BJ (cell line): ENCODE measurements around the gene NPVF. TPM values are rescaled to one million over a fixed set of nuclear protein-coding genes. Genes with fewer than 3 reads are reported as not detected.

ENCODE experiments used
- CTCF ChIA-PET: fragments of 350-600 bp; formaldehyde crosslinking; extraction: SDS; loops from one replicate; lab custom pipeline; 2021; ENCODE audit warnings: antibody characterized with exemption, inconsistent platforms; lab: Yijun Ruan, JAX
- POLR2A ChIA-PET: fragments of 300-600 bp; sonication (Branson Sonifier 250); formaldehyde crosslinking; extraction: SDS; loops from one replicate; lab custom pipeline; 2021; ENCODE audit warnings: antibody characterized with exemption; lab: Charles Lee
- DNase-seq: peaks from one replicate; pipeline ENCODE4 v3.0.0-alpha.2; 2011; ENCODE audit warnings: low read depth
- H3K27me3 ChIP-seq: 2 replicates; pipeline ENCODE4 v1.6.0; 2011; ENCODE audit warnings: low read length; ENCODE audit not compliant: control insufficient read depth, insufficient read depth
- H3K36me3 ChIP-seq: 2 replicates; pipeline ENCODE4 v1.5.1; 2011; ENCODE audit warnings: low read length; ENCODE audit not compliant: control insufficient read depth, insufficient read depth
- H3K4me3 ChIP-seq: 2 replicates; pipeline ENCODE4 v1.5.1; 2011; ENCODE audit warnings: low read depth, mild to moderate bottlenecking, control low read depth, low read length
- CTCF ChIP-seq: IDR thresholded peaks from 2 replicates; pipeline ENCODE4 v1.5.1; 2011; ENCODE audit warnings: low read depth, mild to moderate bottlenecking, control low read depth, inconsistent platforms, low read length, moderate library complexity; ENCODE audit not compliant: insufficient read depth
- polyA plus RNA-seq: library from polyadenylated mRNA; depleted of rRNA; stranded (reverse); fragments of >200 nt; gene quantifications from 2 replicates; pipeline ENCODE4 v1.2.3, GENCODE V29; 2011

NPVF gene
- polyA plus RNA-seq, 1 experiment = not detected

- ChIA-PET CTCF (interaction anchor here (0.6 to 4.7 kb wide), 8 partner anchors 23 to 591 kb away, joined by 3 to 49 read pairs (median 6); no protein-coding TSS in a partner anchor), POLR2A (no interaction called here)
- no peak for DNase-seq
- Histone ChIP-seq H3K36me3 (no peaks in the 10 kb centered on the region), H3K27me3 (0 out of 2 replicates have a peak, but pooled peaks cover under 1% of the 10 kb centered on the region), H3K4me3 (no peak overlapping the region)
- TF ChIP-seq CTCF = no peak
These were observed 32.7 kb upstream of the NPVF start for GRCh38 chr7:25260862-25261494.

GRCh38 chr7:25259487-25260243 lies 31.4 kb upstream of the NPVF start:
- CTCF ChIA-PET = interaction anchor here (0.5 to 4.7 kb wide), 28 partner anchors 9 to 597 kb away, joined by 3 to 49 read pairs (median 4); no protein-coding TSS in a partner anchor
- H3K27me3 ChIP-seq = 0 out of 2 replicates have a peak, but pooled peaks cover 2% of the 10 kb centered on the region
- peak; percentile 86 for TF ChIP-seq CTCF
- POLR2A ChIA-PET = interaction anchor here (0.5 kb wide), 1 partner anchor 1022 kb away, joined by 3 read pairs; no protein-coding TSS in a partner anchor
- no peaks in the 10 kb centered on the region for H3K36me3 ChIP-seq
- no peak overlapping the region for H3K4me3 ChIP-seq
- no peak for DNase-seq

GRCh38 chr7:25256333-25256819 lies 28.1 kb upstream of the NPVF start:
- no peak for DNase-seq
- no peaks in the 10 kb centered on the region for H3K36me3 ChIP-seq
- TF ChIP-seq CTCF = no peak
- POLR2A ChIA-PET = no interaction called here
- 0 out of 2 replicates have a peak, but pooled peaks cover 2% of the 10 kb centered on the region for H3K27me3 ChIP-seq
- no peak overlapping the region for H3K4me3 ChIP-seq
- CTCF ChIA-PET = interaction anchor here (1.3 to 2.9 kb wide), 3 partner anchors 134 to 595 kb away, joined by 3 to 14 read pairs (median 13); no protein-coding TSS in a partner anchor

GRCh38 chr7:25255611-25256332 lies 27.5 kb upstream of the NPVF start:
- no peaks in the 10 kb centered on the region for H3K36me3 ChIP-seq
- no peak overlapping the region for H3K4me3 ChIP-seq
- ChIA-PET POLR2A (no interaction called here), CTCF (interaction anchor here (1.3 to 2.9 kb wide), 4 partner anchors 11 to 596 kb away, joined by 3 to 14 read pairs (median 8); no protein-coding TSS in a partner anchor)
- no peak for DNase-seq
- TF ChIP-seq CTCF = no peak
- H3K27me3 ChIP-seq = 0 out of 2 replicates have a peak, but pooled peaks cover 2% of the 10 kb centered on the region
